ENCODE measurements around the gene SAMD11. TPM values are rescaled to one million over a fixed set of nuclear protein-coding genes. Genes with fewer than 3 reads are reported as not detected.

SAMD11 gene
- total RNA-seq, 4 donors from 2014 or later, result 14.2 to 21.2 (median 17.4) TPM

DNA sequence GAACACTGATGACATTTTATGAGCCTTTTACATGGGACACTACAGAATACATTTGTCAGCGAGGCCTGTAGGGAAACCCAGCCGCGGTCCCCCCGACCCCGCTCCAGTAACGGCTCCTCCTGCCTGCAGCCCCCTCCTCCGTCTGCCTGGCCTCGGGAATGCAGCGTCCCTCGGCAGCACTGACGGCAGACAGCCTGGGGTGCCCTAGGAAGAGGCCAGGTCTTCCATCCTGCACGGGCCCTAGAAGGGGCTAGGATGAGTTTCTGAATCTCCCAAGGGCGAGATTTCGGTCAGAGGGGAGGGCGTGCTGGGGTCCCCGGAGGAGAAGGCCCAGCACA, 8.4 kb downstream of the SAMD11 start:
- WGBS, 2 donors (ENCODE audit: low coverage in 1 of 2), result no CpG with 5 or more reads among the region's 16 CpGs

DNA sequence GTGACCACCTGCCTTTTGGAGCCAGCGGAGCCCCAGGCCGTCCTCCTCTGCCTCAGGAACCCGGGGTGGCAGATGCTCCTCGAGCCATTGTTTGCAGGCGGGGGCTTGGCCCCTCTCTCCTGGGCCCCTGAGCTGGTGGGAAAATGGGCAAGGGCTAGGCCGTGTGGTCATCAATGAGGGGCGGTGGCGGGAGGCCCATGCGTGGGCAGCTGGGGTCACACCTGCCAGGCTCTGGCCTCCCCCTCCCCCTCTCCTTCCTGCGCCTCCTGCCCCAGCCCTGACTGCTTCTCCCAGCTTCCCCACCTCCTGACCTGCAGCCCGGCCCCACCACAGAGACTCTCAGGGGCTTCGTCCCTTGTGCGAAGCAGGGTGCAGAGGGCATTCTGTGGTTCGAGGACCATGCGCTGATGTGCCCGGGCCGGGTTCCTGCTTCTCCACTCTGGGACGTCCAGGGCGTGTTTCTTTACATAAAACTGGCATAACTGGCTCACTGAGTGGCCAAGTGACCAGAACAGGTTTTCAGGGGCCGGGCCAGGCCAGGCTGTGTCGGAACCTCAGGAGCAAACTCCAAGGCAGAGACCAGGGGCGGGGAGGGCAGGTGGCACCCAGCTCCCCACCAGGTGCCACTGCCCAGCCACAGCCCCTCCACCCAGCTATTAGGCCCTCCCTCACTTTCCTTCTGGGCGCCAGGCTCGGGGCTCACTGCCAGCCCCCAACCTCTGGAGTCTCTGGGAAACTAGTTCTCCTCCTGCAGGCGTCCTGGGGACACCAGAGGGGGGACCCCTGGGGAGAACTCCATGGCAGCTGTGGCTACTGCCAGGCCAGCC, 9.3 kb downstream of the SAMD11 start:
- Histone ChIP-seq H3K9me3 (no peaks in the 10 kb centered on the region), H3K27me3 (peaks cover 90% of the 10 kb centered on the region), H3K36me3 (no peaks in the 10 kb centered on the region), H3K27ac (no peak overlapping the region), H3K4me1 (peaks cover 0 to 15% (median 6%) of the 10 kb centered on the region in 3 donors), H3K4me3 (no peak overlapping the region)
- TF ChIP-seq POLR2A (IDR thresholded peaks at IDR 0.05), result no peak
- no peak for TF ChIP-seq POLR2AphosphoS5 (IDR thresholded peaks at IDR 0.05)
- TF ChIP-seq, protein P1, sequence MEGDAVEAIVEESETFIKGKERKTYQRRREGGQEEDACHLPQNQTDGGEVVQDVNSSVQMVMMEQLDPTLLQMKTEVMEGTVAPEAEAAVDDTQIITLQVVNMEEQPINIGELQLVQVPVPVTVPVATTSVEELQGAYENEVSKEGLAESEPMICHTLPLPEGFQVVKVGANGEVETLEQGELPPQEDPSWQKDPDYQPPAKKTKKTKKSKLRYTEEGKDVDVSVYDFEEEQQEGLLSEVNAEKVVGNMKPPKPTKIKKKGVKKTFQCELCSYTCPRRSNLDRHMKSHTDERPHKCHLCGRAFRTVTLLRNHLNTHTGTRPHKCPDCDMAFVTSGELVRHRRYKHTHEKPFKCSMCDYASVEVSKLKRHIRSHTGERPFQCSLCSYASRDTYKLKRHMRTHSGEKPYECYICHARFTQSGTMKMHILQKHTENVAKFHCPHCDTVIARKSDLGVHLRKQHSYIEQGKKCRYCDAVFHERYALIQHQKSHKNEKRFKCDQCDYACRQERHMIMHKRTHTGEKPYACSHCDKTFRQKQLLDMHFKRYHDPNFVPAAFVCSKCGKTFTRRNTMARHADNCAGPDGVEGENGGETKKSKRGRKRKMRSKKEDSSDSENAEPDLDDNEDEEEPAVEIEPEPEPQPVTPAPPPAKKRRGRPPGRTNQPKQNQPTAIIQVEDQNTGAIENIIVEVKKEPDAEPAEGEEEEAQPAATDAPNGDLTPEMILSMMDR (IDR thresholded peaks at IDR 0.05), result no peak
- TF ChIP-seq EP300 (IDR thresholded peaks at IDR 0.05), result no peak
- no peak for ATAC-seq
- no CpG with 5 or more reads among the region's 25 CpGs for WGBS, 2 donors (ENCODE audit: low coverage in 1 of 2)

More for the DNA sequence above, 8.4 kb downstream of the SAMD11 start:
- Histone ChIP-seq H3K27ac (no peak overlapping the region), H3K4me1 (peaks cover 0 to 16% (median 6%) of the 10 kb centered on the region in 3 donors), H3K27me3 (peaks cover 89% of the 10 kb centered on the region), H3K4me3 (no peak overlapping the region), H3K36me3 (no peaks in the 10 kb centered on the region), H3K9me3 (no peaks in the 10 kb centered on the region)
- no peak for TF ChIP-seq POLR2AphosphoS5 (IDR thresholded peaks at IDR 0.05)
- no peak for TF ChIP-seq EP300 (IDR thresholded peaks at IDR 0.05)
- TF ChIP-seq POLR2A (IDR thresholded peaks at IDR 0.05), result no peak
- TF ChIP-seq, protein P1 (IDR thresholded peaks at IDR 0.05), result no peak
- no peak for ATAC-seq

DNA sequence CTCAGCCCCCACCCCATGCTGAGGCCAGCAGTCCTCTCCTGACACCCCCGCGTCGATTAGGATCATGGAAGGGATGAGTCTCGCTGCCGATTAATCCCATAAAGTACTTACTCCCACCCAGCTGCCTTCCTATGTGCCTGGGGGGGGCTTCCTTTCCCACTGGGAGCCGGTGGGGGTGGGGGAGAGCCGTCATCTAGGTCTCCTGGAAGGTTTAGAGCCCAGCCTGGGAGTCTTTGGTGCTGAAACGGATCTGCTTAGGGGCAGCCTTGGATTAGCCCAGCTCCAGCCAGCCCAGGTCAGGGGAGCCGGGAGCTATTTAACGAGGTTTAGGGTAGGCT, 9.8 kb downstream of the SAMD11 start:
- TF ChIP-seq POLR2AphosphoS5 (IDR thresholded peaks at IDR 0.05) (no peak), POLR2A (IDR thresholded peaks at IDR 0.05) (no peak), EP300 (IDR thresholded peaks at IDR 0.05) (no peak)
- TF ChIP-seq, protein P1 (IDR thresholded peaks at IDR 0.05), result no peak
- H3K27me3 ChIP-seq, result peaks cover 92% of the 10 kb centered on the region

DNA sequence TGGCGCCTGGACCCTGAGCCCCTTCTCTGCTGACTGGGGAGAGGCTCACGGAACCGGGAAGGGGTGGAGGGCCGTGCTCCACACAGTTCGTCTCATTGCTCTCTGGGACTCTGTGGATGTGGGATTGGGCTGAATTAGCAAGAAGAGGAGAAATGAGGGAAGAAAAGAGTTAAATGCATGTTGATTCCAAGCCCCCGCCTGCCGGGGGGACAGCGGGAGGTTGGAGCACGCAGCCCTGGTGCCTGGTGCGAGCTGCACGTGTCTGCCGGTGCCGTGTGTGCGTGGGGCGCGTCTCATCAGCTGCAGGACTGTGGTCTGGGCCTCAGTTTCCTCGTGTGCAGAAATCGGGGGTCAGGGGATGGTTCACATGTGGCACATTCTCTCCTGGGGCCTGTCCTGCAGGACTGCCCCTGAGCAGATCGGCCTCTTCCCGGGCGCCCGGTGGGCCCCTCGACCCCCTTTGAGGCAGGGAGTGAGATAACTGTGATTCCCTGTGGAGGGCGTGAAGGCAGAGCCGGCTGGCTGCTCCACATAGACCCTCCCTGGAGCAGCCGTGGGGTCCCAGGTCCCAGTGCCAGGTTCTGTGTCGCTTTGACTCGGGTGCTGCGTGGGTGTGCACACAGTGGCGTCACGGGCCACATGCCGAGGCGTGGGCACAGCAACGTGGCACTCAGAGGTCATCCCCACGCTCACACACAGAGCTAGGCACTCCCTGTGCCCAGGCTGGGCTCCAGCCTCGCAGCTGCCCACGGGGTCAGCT, 11.4 kb downstream of the SAMD11 start:
- H3K4me3 ChIP-seq, result no peak overlapping the region
- 20 to 27% methylated on average over 2 to 12 of the region's 37 CpGs for WGBS, 2 donors (ENCODE audit: low coverage in 1 of 2)
- TF ChIP-seq POLR2AphosphoS5 (IDR thresholded peaks at IDR 0.05), result no peak
- no peak for TF ChIP-seq POLR2A (IDR thresholded peaks at IDR 0.05)
- TF ChIP-seq EP300 (IDR thresholded peaks at IDR 0.05), result no peak
- TF ChIP-seq, protein P1 (IDR thresholded peaks at IDR 0.05), result no peak
- H3K4me1 ChIP-seq, result peaks cover 0 to 30% (median 11%) of the 10 kb centered on the region in 3 donors
- H3K27ac ChIP-seq, result no peak overlapping the region
- no peaks in the 10 kb centered on the region for H3K36me3 ChIP-seq
- no peak for ATAC-seq
- peaks cover 92% of the 10 kb centered on the region for H3K27me3 ChIP-seq
- H3K9me3 ChIP-seq, result no peaks in the 10 kb centered on the region

More for the DNA sequence above, 9.8 kb downstream of the SAMD11 start:
- no peak for ATAC-seq
- no peaks in the 10 kb centered on the region for H3K36me3 ChIP-seq
- no CpG with 5 or more reads among the region's 10 CpGs for WGBS, 2 donors (ENCODE audit: low coverage in 1 of 2)
- H3K4me1 ChIP-seq, result peaks cover 0 to 15% (median 6%) of the 10 kb centered on the region in 3 donors
- H3K9me3 ChIP-seq, result no peaks in the 10 kb centered on the region
- H3K27ac ChIP-seq, result no peak overlapping the region
- H3K4me3 ChIP-seq, result no peak overlapping the region

Measured in gastroesophageal sphincter (tissue), 4 donors.